Left lung (tissue), 10 donors: ENCODE results near the gene DNAJC8. TPM values are rescaled to one million over a fixed set of nuclear protein-coding genes. Genes with fewer than 3 reads are reported as not detected.

ENCODE experiments used
- ATAC-seq: fragments of 200-7000 bp; cut with Tn5 transposase; one replicate; pipeline ENCODE4 v1.9.1; 2020; ENCODE audit warnings: moderate library complexity
- DNase-seq, 4 donors: peaks; one replicate each; pipeline ENCODE4 v3.0.0-alpha.2; 2013 to 2020
- H3K27ac ChIP-seq, 2 donors: fragments of 200-600 bp; sonication (generic) in 1 of 2; one replicate each; pipeline versions ENCODE4 v1.5.0 to v1.8.0; 2020 to 2021
- H3K27me3 ChIP-seq, 2 donors: fragments of 200-600 bp; sonication (generic) in 1 of 2; one replicate each; pipeline versions ENCODE4 v1.5.0 to v1.8.0; 2020 to 2021
- H3K36me3 ChIP-seq, 2 donors: fragments of 200-600 bp; sonication (generic) in 1 of 2; one replicate each; pipeline versions ENCODE4 v1.5.0 to v1.8.0; 2020 to 2021
- H3K4me1 ChIP-seq, 2 donors: fragments of 200-600 bp; one replicate each; pipeline ENCODE4 v1.8.0; 2021
- H3K4me3 ChIP-seq, 2 donors: fragments of 200-600 bp; sonication (generic) in 1 of 2; one replicate each; pipeline versions ENCODE4 v1.5.0 to v1.8.0; 2020 to 2021; ENCODE audit warnings: mild to moderate bottlenecking in 1 of 2
- H3K9me3 ChIP-seq, 2 donors: fragments of 200-600 bp; sonication (generic) in 1 of 2; one replicate each; pipeline versions ENCODE4 v1.5.0 to v1.8.0; 2020 to 2021
- CTCF ChIP-seq, 2 donors: fragments of 200-600 bp; sonication (generic) in 1 of 2; IDR thresholded peaks; one replicate each; pipeline versions ENCODE4 v1.5.0 to v1.8.0; 2021; ENCODE audit warnings: antibody characterized with exemption in 2 of 2
- intact Hi-C, 2 donors: fragments of 100-400 bp; cut with DNase I; formaldehyde crosslinking; loops; one replicate each; pipeline versions ENCODE4 v1.11.2 to v1.14.2; 2022
- polyA plus RNA-seq, 6 donors: library from polyadenylated mRNA; unstranded; fragments of 120-200 nt; gene quantifications; one replicate each; pipeline ENCODE4 v1.2.1, GENCODE V29; 2013; ENCODE audit not compliant: insufficient read length in 6 of 6
- total RNA-seq, 2 donors: library from RNA; stranded (reverse); fragmentation: NEBNext Ultra II Directional; extraction: Animal tissue kit (Norgen Biotek cat#: 25700); gene quantifications; one replicate each; pipeline ENCODE4 v1.2.1, GENCODE V29; 2021
- donor health status: DM: no; HTN: yes; CAD: no.
- donor health status: DM: no; HTN: no; CAD: no.

The DNAJC8 gene
- total and polyA plus RNA-seq, 8 donors: 65.2 to 151 (median 135) TPM

- no peak for TF ChIP-seq CTCF (IDR thresholded peaks at IDR 0.05)
- peak overlapping the region in 1 of 2 donors; percentile 29 for H3K27ac ChIP-seq
- DNase-seq: no peak
- intact Hi-C loops: no loop called here
- peaks cover 6 to 72% of the 10 kb centered on the region in 2 donors for H3K36me3 ChIP-seq
- H3K27me3 ChIP-seq: no peaks in the 10 kb centered on the region
- peak; percentile 15 for ATAC-seq
- H3K4me1 ChIP-seq: peaks cover 0 to 19% of the 10 kb centered on the region in 2 donors
- H3K9me3 ChIP-seq: no peaks in the 10 kb centered on the region
- no peak overlapping the region for H3K4me3 ChIP-seq
These were observed 33.2 kb downstream of the DNAJC8 start for GRCh38 chr1:28199328-28200233.

- Histone ChIP-seq H3K4me1 (peaks cover 0 to 19% of the 10 kb centered on the region in 2 donors), H3K27ac (no peak overlapping the region), H3K4me3 (no peak overlapping the region), H3K27me3 (no peaks in the 10 kb centered on the region), H3K36me3 (peaks cover under 1 to 55% of the 10 kb centered on the region in 2 donors), H3K9me3 (no peaks in the 10 kb centered on the region)
- DNase-seq: no peak
- intact Hi-C loops: no loop called here
- no peak for TF ChIP-seq CTCF (IDR thresholded peaks at IDR 0.05)
- ATAC-seq: no peak
These were observed 35.0 kb downstream of the DNAJC8 start for GRCh38 chr1:28197682-28198415.

GRCh38 chr1:28196330-28196729, 36.5 kb downstream of the DNAJC8 start:
- H3K36me3 ChIP-seq: peaks cover 0 to 40% of the 10 kb centered on the region in 2 donors
- DNase-seq (no peak), ATAC-seq (no peak)
- H3K9me3 ChIP-seq: no peaks in the 10 kb centered on the region
- H3K27ac ChIP-seq: no peak overlapping the region
- no peaks in the 10 kb centered on the region for H3K27me3 ChIP-seq
- H3K4me3 ChIP-seq: no peak overlapping the region
- intact Hi-C loops: no loop called here
- peaks cover 0 to 19% of the 10 kb centered on the region in 2 donors for H3K4me1 ChIP-seq
- TF ChIP-seq CTCF (IDR thresholded peaks at IDR 0.05): no peak

GRCh38 chr1:28195780-28196179, 37.0 kb downstream of the DNAJC8 start:
- Histone ChIP-seq H3K4me1 (peaks cover 0 to 23% of the 10 kb centered on the region in 2 donors), H3K27ac (no peak overlapping the region), H3K27me3 (no peaks in the 10 kb centered on the region), H3K36me3 (peaks cover 0 to 34% of the 10 kb centered on the region in 2 donors), H3K9me3 (no peaks in the 10 kb centered on the region), H3K4me3 (no peak overlapping the region)
- TF ChIP-seq CTCF (IDR thresholded peaks at IDR 0.05): no peak
- ATAC-seq (no peak), DNase-seq (no peak)
- intact Hi-C loops: no loop called here
